Trophoblast cell (in vitro differentiated cells and primary cell): Measurements from ENCODE around the gene HEXIM1.
"Not testable (repeated sequence)": the region's sequence is repeated elsewhere in the genome, so short reads cannot be mapped to it uniquely, and the experiment has no call there.

Experiments
- DNase-seq, 2 donors: peaks; one replicate each; pipeline ENCODE4 v3.0.0-alpha.2; 2016
- H2AFZ ChIP-seq: 2 replicates; pipeline ENCODE4 v1.6.1; 2013; ENCODE audit warnings: low read length, moderate library complexity, mild to moderate bottlenecking; ENCODE audit not compliant: insufficient read depth, poor library complexity
- H2AK5ac ChIP-seq: 2 replicates; pipeline ENCODE4 v1.6.1; 2013; ENCODE audit warnings: mild to moderate bottlenecking, low read length
- H2BK120ac ChIP-seq: 2 replicates; pipeline ENCODE4 v1.6.1; 2013; ENCODE audit warnings: low read length, mild to moderate bottlenecking, moderate library complexity; ENCODE audit not compliant: insufficient read depth, poor library complexity
- H2BK12ac ChIP-seq: 2 replicates; pipeline ENCODE4 v1.6.1; 2013; ENCODE audit warnings: mild to moderate bottlenecking, low read length, moderate library complexity
- H2BK5ac ChIP-seq: 2 replicates; pipeline ENCODE4 v1.6.1; 2013; ENCODE audit warnings: low read length, low read depth, moderate library complexity, mild to moderate bottlenecking; ENCODE audit not compliant: poor library complexity
- H3K14ac ChIP-seq: 2 replicates; pipeline ENCODE4 v1.6.1; 2013; ENCODE audit warnings: mild to moderate bottlenecking, low read length
- H3K18ac ChIP-seq: 2 replicates; pipeline ENCODE4 v1.6.1; 2013; ENCODE audit warnings: mild to moderate bottlenecking, low read length
- H3K23ac ChIP-seq: 2 replicates; pipeline ENCODE4 v1.6.1; 2013; ENCODE audit warnings: low read length
- H3K27ac ChIP-seq: 2 replicates; pipeline ENCODE4 v1.5.1; 2013; ENCODE audit warnings: low read depth, mild to moderate bottlenecking, inconsistent platforms, low read length, moderate library complexity
- H3K27me3 ChIP-seq: 2 replicates; pipeline ENCODE4 v1.6.1; 2013; ENCODE audit warnings: inconsistent platforms, mild to moderate bottlenecking, low read length, moderate library complexity; ENCODE audit not compliant: insufficient read depth
- H3K36me3 ChIP-seq, 2 experiments: 1 replicate in 1 of 2; 2 replicates in 1 of 2; pipeline ENCODE4 v1.6.1; 2013; ENCODE audit warnings: low read length in 2 of 2, mild to moderate bottlenecking in 2 of 2, moderate library complexity in 1 of 2; ENCODE audit not compliant: insufficient read depth in 2 of 2, control insufficient read depth in 1 of 2
- H3K4ac ChIP-seq: 2 replicates; pipeline ENCODE4 v1.6.1; 2013; ENCODE audit warnings: low read depth, mild to moderate bottlenecking, low read length, moderate library complexity
- H3K4me1 ChIP-seq, 2 experiments: 1 replicate in 1 of 2; 2 replicates in 1 of 2; pipeline ENCODE4 v1.6.1; 2013; ENCODE audit warnings: low read length in 2 of 2, mild to moderate bottlenecking in 2 of 2, moderate library complexity in 1 of 2; ENCODE audit not compliant: insufficient read depth in 2 of 2, control insufficient read depth in 1 of 2
- H3K4me2 ChIP-seq: 2 replicates; pipeline ENCODE4 v1.6.1; 2013; ENCODE audit warnings: inconsistent platforms, mild to moderate bottlenecking, low read length, moderate library complexity
- H3K4me3 ChIP-seq: 2 replicates; pipeline ENCODE4 v1.5.1; 2013; ENCODE audit warnings: mild to moderate bottlenecking, low read depth, low read length, inconsistent platforms
- H3K79me1 ChIP-seq: one replicate; pipeline ENCODE4 v1.6.1; 2013; ENCODE audit warnings: low read length
- H3K79me2 ChIP-seq: 2 replicates; pipeline ENCODE4 v1.6.1; 2013; ENCODE audit warnings: low read length, mild to moderate bottlenecking; ENCODE audit not compliant: control insufficient read depth, insufficient read depth, poor library complexity
- H3K9ac ChIP-seq: 2 replicates; pipeline ENCODE4 v1.6.1; 2013; ENCODE audit warnings: mild to moderate bottlenecking, low read length
- H3K9me3 ChIP-seq: 2 replicates; pipeline ENCODE4 v1.6.1; 2013; ENCODE audit warnings: low read depth, mild to moderate bottlenecking, control low read depth, inconsistent platforms, low read length; ENCODE audit not compliant: insufficient read depth
- H4K12ac ChIP-seq: 2 replicates; pipeline ENCODE4 v1.6.1; 2013; ENCODE audit warnings: low read depth, mild to moderate bottlenecking, low read length, moderate library complexity
- H4K8ac ChIP-seq: 2 replicates; pipeline ENCODE4 v1.6.1; 2013; ENCODE audit warnings: low read depth, mild to moderate bottlenecking, low read length, moderate library complexity
- H4K91ac ChIP-seq: one replicate; pipeline ENCODE4 v1.6.1; 2013; ENCODE audit warnings: low read depth, mild to moderate bottlenecking, low read length, moderate library complexity
- WGBS: extraction: QIAGEN DNeasy Blood & Tissue Kit; methylation state at CpG from one replicate; pipeline ENCODE4 v1.1.7; 2013; ENCODE audit warnings: missing lambda C conversion rate; ENCODE audit not compliant: insufficient read length, insufficient coverage; ENCODE audit errors: extremely low coverage; 5-methylcytosine and 5-hydroxymethylcytosine counted together

The HEXIM1 gene

DNA sequence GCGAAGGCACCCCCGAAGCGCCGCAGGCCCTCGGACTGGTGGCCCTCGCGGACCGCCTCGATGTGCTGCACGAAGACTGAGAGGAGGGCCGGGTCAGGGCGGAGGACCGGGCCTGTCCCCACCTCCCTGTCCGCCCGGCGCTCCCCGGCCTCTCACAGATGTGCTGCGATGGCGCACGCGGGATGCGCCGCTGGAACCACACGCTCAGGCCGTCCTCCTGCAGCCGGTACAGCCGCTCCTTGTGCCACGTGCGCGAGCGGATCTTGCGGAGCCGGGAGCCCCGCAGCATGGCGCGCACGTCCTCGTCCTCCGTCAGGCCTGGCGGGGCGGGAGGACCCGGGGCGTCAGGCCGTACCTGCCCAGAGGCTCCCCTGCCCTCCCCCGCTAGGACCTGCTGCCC lies 27.2 kb upstream of the HEXIM1 start:
- Histone ChIP-seq H3K9me3 (no peaks in the 10 kb centered on the region), H2AFZ (no peak overlapping the region), H3K9ac (no peak overlapping the region), H4K8ac (no peak overlapping the region), H2BK12ac (no peak overlapping the region), H4K91ac (no peak overlapping the region), H2BK120ac (no peak overlapping the region), H2BK5ac (no peak overlapping the region), H2AK5ac (no peak overlapping the region), H3K79me2 (no peaks in the 10 kb centered on the region), H3K23ac (no peak overlapping the region), H3K4me2 (no peak overlapping the region), H3K36me3 (peaks cover 13 to 16% of the 10 kb centered on the region in 2 experiments), H4K12ac (no peak overlapping the region), H3K79me1 (peaks cover 3% of the 10 kb centered on the region), H3K27ac (no peak overlapping the region), H3K14ac (no peak overlapping the region), H3K4ac (no peak overlapping the region), H3K27me3 (no peaks in the 10 kb centered on the region), H3K4me3 (no peak overlapping the region), H3K18ac (no peak overlapping the region), H3K4me1 (peaks cover 10 to 13% of the 10 kb centered on the region in 2 experiments)
- no peak for DNase-seq
- WGBS = no CpG with 5 or more reads among the region's 45 CpGs

DNA sequence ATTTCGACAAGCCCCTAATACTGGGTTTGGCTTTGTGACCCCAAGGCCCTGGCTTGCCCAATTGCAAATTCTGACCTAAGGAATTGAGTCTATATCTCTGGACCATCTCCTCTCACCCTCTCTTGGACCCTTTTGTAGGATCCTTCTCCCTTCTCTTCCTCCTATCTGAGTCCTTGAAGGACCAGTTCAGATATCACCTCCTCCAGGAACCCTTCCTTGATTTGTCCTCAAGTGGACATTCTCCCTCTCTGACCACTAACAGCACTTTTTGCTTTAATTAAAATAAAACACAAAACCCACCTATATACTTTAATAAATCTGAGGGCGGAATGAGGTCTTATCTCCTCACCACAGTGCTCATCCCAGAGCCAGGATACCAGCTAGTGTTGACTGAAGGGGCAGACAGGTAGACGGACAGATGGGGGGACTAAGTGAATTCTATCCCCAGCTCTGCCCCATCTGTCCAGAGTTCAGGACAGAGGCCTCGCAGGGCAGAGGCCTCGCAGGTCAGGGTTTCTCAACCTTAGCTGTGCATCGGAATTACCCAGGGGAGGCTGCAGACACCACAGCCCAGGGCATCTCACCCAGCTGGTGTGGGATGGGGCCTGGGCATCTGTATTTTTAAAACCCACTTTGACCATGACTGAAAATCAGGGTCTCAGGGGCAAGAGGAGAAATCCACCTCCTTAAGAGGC lies 25.1 kb upstream of the HEXIM1 start:
- Histone ChIP-seq H4K12ac (no peak overlapping the region), H3K4me3 (no peak overlapping the region), H2AFZ (no peak overlapping the region), H3K18ac (no peak overlapping the region), H3K27ac (no peak overlapping the region), H3K79me2 (no peaks in the 10 kb centered on the region), H3K9ac (no peak overlapping the region), H2AK5ac (no peak overlapping the region), H3K9me3 (no peaks in the 10 kb centered on the region), H2BK120ac (no peak overlapping the region), H3K4me1 (peaks cover 22 to 25% of the 10 kb centered on the region in 2 experiments), H3K79me1 (peaks cover 9% of the 10 kb centered on the region), H3K4me2 (no peak overlapping the region), H3K4ac (no peak overlapping the region), H4K91ac (peak overlapping the region; percentile 20), H3K27me3 (no peaks in the 10 kb centered on the region), H3K23ac (no peak overlapping the region), H2BK5ac (no peak overlapping the region), H3K14ac (no peak overlapping the region), H3K36me3 (peaks cover 6 to 12% of the 10 kb centered on the region in 2 experiments), H2BK12ac (peak overlapping the region; percentile 41), H4K8ac (no peak overlapping the region)
- DNase-seq = no peak
- no CpG with 5 or more reads among the region's 6 CpGs for WGBS

DNA sequence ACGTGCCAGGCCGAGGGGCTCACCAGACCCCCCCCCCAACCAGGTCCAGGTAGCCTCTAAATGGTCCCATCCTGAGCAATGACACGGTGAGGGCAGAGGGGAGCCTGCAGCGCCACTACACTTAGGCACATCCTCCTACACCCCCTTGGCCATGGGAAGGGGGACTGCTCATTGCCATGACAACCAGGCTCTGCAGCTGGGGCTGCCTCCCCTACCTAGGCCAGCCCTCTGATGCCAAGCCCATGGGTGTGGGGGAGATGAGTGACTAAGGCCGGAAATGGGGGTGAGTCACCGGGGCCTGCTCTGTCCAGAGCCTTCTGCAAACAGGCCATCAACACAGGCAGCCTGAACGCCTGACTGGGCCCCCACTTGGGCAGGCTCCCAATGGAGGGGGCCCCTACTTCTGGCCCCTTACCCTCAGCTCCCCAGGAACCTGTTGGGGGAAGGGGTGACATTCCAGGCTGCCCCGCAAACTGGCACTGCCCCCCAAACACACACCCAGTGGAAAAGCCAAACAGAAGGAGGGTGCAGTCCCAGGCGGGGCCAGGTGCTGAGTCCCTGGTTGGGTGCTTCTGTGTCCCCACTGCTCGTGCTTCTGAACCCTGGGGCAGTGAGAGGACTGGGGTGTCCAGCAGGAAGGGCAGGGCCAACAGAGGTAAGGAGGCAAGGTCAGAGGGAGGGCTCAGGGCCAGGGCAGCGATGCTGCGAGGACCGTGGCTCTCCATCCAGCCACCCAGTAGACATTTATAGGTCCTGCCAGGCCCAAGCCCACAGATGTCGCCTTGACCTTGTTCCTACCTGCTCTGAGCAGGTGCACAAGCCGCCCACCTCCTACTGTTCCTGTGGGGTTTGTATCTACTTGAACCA lies 24.1 kb upstream of the HEXIM1 start:
- DNase-seq = no peak
- WGBS = no CpG with 5 or more reads among the region's 15 CpGs
- H3K14ac ChIP-seq = peak overlapping the region; percentile 11
- peak overlapping the region; percentile 77 for H2AK5ac ChIP-seq
- H3K27me3 ChIP-seq = no peaks in the 10 kb centered on the region
- no peak overlapping the region for H2BK5ac ChIP-seq
- no peaks in the 10 kb centered on the region for H3K79me2 ChIP-seq
- H3K9ac ChIP-seq = no peak overlapping the region
- H2BK12ac ChIP-seq = peak overlapping the region; percentile 79
- H4K12ac ChIP-seq = no peak overlapping the region
- H3K36me3 ChIP-seq = peaks cover 2 to 10% of the 10 kb centered on the region in 2 experiments
- peak overlapping the region; percentile 38 for H3K4ac ChIP-seq
- H3K4me2 ChIP-seq = peak overlapping the region; percentile 7
- H3K18ac ChIP-seq = peak overlapping the region; percentile 60
- H3K4me3 ChIP-seq = no peak overlapping the region
- peak overlapping the region; percentile 60 for H2AFZ ChIP-seq
- peak overlapping the region; percentile 48 for H4K8ac ChIP-seq
- H2BK120ac ChIP-seq = peak overlapping the region; percentile 72
- H3K4me1 ChIP-seq = peaks cover 26 to 28% of the 10 kb centered on the region in 2 experiments
- no peak overlapping the region for H3K23ac ChIP-seq
- H4K91ac ChIP-seq = peak overlapping the region; percentile 81
- no peak overlapping the region for H3K27ac ChIP-seq
- H3K79me1 ChIP-seq = peaks cover 11% of the 10 kb centered on the region
- H3K9me3 ChIP-seq = no peaks in the 10 kb centered on the region

DNA sequence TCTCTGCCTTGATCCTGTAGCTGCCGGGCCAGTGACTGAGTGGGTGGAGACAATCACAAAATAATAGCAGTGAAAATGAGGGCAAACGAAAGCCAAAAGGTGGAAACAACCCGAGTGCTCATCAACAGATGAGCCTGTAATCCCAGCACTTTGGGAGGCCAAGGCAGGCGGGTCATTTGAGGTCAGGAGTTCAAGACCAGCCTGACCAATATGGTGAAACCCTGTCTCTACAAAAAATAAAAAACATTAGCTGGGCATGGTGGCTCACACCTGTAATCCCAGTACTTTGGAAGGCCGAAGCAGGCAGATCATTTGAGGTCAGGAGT lies 23.5 kb upstream of the HEXIM1 start:
- H3K4me2 ChIP-seq, H3K4ac ChIP-seq, DNase-seq, H4K91ac ChIP-seq, H2BK12ac ChIP-seq, H3K18ac ChIP-seq, H2BK5ac ChIP-seq, H3K9me3 ChIP-seq, H3K14ac ChIP-seq, H3K79me2 ChIP-seq, H3K23ac ChIP-seq, H3K27ac ChIP-seq, H2BK120ac ChIP-seq, H3K9ac ChIP-seq, H3K27me3 ChIP-seq, H4K8ac ChIP-seq, H4K12ac ChIP-seq, H3K4me3 ChIP-seq, H2AK5ac ChIP-seq, H3K36me3 ChIP-seq, H2AFZ ChIP-seq: not testable (repeated sequence)
- no CpG with 5 or more reads among the region's 5 CpGs for WGBS
- peaks cover 15% of the 10 kb centered on the region for H3K79me1 ChIP-seq
- H3K4me1 ChIP-seq = peaks cover 32 to 33% of the 10 kb centered on the region in 2 experiments
